GM18909 (cell line): Measurements from ENCODE around the gene CCDC87.
"Not testable (repeated sequence)": the region's sequence is repeated elsewhere in the genome, so short reads cannot be mapped to it uniquely, and the experiment has no call there.

Source experiments
- ATAC-seq: cut with Tn5 transposase; IDR thresholded peaks from one replicate; pipeline ENCODE4 v1.9.1; 2021; ENCODE audit warnings: mild to moderate bottlenecking; ENCODE audit not compliant: unreplicated experiment, poor library complexity

The CCDC87 gene

DNA sequence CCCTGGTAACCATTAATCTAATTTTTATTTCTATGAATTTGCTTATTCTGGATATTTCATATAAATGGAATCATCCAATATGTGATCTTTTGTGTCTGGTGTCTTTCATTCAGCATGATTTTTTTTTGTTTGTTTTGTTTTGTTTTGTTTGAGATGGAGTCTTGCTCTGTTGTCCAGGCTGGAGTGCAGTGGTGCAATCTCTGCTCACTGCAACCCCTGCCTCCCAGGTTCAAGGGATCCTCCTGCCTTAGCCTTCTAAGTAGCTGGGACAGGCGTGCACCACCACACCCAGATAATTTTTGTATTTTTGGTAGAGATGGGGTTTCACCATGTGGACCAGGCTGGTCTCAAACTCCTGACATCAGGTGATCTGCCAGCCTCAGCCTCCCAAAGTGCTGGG, 7.4 kb downstream of the CCDC87 start:
- ATAC-seq, result not testable (repeated sequence)

DNA sequence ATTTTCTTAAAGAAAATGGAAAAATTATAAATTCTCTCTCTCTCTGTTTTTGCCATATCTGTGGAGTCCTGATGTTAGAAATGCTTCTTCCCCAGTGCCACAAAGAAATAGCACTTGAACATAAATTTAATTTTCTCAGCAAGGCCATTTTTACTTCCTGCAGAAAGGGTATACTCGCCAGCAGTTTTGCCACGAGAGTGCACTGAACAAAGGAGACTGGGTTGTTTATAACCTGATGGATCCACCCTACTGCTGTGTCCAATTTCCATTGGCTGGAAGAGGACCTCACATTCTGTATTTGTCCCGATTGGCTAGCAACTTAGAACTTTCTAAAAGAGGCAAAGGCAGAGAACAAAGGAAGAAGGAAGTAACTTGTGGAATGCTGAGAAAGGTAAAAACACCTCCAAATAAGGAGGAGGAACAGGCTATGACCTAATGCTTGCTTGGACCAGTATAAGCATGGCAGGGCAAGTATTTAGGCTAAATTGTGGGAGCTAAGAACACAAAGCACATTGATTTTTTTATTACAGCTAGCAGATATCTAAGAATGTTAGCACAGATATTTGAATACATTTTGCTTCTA, 10.2 kb downstream of the CCDC87 start:
- not testable (repeated sequence) for ATAC-seq

DNA sequence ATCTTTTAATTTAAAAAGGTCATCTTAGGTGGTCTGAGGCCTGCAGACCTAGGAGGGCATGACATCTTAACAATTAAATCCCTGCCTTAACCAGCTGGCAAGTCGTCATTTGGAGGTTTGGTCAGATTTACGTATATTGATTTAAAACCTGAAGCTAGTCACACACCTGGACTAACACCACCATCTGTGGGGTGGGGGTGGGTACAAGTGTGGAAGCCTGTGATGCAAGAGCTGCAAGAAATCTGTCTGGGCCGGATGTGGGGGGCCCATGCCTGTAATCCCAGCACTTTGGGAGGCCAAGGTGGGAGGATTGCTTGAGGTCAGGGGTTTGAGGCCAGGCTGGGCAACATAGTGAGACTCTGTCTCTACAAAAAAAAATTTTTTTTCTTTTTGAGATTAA, 11.6 kb downstream of the CCDC87 start:
- ATAC-seq, result no peak

DNA sequence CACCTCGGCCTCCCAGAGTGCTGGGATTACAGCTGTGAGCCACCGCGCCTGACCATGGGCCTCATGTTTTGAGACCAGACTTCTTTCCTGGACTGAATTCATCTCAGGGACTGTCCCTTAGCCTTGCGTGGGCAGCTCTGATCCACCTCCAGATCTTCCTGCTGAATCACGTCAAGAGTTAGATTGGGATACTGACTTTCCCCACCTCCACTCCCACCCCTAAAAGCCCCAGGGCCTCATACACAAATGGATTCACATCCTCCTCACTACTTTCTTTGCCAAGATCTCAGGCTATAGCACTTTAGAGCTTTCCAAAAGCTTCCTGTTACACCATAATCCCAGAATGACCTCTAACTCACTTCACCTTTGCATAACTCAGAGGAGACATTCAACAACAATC, 12.1 kb downstream of the CCDC87 start:
- ATAC-seq, result no peak

DNA sequence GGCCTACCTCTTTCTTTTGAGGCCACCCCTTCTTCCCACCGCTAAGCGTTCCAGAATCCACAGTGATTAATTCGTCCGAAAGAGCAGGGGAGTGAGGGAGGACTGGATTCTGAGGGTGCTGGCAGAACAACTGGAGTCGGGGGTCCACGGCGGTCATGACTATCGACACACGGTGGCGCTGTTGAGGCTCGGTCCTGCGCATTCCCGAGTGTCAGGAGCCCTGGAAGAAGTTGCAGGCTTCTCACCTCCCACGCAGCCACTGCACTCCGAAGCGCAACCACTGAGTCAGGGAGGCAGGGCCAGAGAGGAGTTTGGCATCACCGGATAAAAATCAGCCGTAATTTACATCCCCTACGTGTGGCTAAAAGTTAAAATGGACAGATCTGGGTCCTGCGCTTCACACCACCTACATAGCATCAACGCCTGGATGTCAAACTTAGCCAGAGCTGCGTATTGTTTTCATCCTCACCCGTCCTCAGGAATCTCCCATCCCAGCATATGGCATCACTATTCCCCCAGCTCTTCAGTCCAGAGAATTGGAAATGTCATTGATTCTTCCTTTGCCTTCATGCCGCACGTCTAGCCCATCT, 13.8 kb downstream of the CCDC87 start:
- ATAC-seq, result no peak

DNA sequence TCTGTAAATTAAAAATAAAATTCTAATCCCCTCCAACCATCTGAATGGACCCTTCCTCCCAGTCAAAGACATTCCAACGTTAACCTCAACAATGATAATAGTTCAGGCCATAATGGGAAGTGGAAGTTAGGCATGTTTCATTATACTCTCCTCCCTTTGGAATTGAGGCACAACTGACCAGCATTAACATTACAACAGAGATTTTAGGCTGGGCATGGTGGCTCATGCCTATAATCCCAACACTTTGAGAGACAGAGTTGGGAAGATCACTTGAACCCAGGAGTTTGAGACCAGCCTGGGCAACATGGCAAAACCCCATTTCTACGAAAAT, 22.0 kb downstream of the CCDC87 start:
- no peak for ATAC-seq

DNA sequence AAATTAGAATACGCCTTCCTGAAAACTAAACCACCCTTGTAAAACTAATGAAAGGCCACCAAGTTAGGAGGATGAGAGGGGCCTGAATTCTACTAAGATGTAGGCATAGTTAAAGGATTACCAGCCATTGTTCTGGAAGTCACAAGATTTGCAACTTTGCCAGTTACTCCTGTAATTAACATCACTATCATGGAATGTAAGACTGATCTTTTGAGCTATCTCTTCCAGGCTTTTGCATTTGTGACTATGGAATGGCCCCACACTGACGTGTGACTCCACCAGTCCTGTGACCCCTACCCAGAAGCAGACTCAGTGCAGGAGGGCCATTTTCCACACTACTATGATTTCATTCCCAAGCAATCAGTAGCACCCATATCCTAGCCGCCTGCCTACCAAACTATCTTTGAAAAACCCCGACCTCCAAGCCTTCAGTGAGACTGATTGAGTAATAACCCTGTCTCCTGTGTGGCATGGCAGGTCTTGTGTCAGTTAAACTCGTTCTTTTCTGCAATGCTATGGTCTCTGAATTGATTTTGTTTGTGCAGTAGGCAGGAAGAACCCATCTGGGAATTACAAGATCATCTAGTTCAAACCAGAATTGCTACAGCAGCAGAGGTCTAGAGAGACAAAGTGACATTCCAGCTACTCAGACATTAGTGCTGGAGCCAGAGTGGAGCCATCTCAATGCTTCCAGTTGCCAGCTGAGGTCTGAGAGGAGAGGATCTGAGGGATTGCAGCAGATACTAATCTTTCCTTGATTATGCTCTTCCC, 22.6 kb downstream of the CCDC87 start:
- ATAC-seq, result no peak

DNA sequence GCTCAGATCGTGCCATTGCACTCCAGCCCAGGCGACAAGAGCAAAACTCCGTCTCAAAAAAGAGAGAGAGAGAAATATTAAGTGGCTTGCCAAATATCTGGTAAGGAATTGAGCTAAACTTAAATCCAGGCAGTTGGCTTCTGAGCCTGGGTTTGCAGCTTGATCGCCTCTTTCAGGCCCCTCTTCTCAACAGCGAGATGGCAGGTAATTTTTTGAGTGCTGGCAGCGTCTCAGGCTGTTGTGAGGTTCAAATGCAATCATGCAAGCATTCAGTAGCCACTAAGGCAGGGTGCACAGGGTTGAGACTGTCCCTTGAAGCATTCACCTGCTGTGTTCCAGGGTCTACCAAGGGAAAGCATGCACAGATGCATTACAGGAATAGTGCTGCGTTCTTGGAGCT, 23.8 kb downstream of the CCDC87 start:
- no peak for ATAC-seq

DNA sequence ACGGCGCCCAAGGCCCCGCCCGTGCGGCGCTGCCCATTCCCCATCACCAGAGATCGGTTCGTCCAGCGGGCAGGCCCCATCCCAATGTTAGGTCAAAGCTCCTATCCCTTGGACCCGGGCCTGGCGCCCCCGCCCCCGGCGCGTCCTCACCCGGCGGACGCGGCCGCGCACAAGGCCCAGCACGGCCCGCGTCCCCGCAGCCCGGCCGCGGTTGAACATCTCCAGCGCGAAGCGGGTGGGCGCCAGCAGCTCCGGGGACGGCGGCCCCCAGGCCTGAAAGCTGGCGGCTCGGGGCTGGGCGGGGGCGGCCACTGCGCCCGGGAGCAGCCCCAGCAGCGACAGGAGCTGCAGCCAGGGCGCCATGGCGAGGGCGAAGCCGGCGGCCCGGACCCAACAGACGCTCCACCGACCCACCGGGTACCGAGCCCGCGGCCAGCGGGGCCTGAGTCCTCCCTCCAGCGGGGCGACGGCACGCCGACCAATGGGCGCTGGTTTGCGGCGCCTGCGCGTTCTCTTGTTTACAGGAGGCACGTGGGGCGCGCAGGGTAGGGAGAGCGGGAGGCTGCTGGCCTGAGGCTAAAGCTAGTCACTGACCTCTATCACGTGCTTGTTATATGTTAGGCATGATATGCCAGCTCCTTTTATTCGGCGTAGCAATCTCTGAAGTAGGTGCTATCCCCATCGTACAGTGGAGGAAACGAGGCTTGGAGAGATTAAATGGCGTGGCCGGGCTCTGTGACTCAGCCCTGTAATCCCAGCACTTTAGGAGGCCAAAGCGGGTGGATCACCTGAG, 24.5 kb downstream of the CCDC87 start, which contains the start of gene CTSF:
CTSF (minus strand) TSS at position 483 of the 793 bp plus-strand sequence; CDS start at position 363, 120 bp downstream.
- no peak for ATAC-seq

DNA sequence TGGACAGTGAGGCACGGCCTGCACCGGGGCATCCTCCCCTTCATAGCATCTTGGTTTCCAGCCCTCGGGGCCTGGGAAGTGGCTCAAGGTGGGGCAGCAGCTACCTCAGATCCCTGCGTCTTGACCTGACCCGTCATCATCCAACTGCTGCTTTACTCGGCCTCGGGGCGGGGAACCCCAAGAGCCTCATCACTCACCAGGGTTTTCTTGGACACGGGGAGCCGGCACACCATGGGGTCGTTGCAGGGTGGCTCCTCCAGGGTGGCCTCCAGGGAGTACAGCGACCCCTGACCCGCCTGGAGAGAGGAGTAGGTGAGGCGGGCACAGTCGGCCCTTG, 25.1 kb downstream of the CCDC87 start:
- no peak for ATAC-seq

DNA sequence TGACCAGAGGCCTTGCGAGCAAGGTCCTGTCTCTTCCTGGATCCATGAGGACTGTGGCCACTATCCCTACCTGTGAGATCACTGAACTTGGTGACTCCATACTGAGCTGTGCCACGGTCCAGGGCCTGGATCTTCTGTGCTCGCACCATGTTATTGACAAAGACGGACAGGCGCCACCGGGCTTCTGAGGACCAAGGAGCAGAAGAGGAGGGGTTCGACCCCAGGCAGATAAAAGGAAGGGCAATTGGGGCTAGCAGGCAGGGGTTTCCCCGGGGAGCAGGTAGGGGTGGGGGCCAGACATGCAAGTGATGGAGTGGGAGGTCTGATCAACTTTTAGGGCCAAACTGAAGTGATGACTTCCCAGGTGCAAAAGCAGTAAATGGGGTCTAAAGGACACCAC, 26.6 kb downstream of the CCDC87 start:
- ATAC-seq, result no peak

DNA sequence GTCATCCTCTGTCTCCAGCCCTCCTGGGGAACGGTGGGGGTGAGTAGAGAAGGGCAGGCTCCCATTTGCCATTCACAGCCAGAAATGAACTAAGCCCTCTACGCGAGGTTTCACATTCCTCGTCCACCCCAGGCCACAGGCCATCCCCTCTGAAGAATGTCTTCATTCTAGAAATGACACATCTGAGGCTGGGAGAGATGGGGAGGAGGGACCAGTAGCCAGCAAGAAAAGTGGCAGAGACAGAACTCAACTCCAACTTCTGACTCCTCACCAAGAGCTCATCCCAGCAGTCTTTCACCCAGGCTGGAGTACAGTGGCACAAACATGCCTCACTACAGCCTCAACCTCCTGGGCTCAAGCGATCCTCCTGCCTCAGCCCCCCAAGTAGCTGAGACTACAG, 27.9 kb downstream of the CCDC87 start:
- no peak for ATAC-seq

DNA sequence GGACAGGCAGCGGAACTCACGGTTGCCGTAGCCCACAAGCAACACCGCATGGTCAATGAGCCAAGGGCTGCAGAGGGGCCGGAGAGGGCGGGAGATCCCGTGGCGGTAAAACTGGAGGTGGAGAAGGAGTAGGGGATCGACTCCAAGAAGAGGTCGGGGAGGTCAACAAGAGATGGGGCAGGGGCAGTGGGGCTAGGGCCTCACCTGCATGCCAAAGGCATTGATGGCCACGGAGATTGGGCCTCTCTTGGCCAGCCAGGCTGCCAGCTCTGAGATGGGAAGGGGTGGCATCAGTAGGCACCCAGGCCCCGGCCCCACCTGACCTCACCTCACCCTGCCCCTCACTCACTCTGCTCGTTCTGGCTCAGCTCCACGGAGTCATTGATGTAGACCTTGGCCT, 28.3 kb downstream of the CCDC87 start:
- ATAC-seq, result no peak

DNA sequence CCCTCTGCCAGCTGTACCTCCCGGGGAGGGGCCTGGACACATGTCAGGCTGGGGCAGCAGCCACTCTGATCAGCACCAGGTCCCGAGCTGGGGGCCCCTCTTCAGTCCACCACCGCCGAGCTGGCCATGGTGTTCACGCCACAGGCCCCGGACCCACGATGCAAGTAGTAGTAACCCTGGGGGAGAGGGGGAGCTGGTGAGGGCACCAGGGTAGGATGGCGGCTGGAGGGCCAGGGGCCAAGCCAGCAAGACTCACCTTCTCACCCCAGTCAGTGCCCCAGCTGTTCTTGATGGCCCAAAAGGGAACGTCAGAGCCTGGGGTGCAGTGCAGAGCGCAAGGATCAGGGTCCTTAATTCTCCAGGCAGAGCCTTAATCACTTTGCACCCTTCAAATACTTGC, 29.0 kb downstream of the CCDC87 start:
- no peak for ATAC-seq

DNA sequence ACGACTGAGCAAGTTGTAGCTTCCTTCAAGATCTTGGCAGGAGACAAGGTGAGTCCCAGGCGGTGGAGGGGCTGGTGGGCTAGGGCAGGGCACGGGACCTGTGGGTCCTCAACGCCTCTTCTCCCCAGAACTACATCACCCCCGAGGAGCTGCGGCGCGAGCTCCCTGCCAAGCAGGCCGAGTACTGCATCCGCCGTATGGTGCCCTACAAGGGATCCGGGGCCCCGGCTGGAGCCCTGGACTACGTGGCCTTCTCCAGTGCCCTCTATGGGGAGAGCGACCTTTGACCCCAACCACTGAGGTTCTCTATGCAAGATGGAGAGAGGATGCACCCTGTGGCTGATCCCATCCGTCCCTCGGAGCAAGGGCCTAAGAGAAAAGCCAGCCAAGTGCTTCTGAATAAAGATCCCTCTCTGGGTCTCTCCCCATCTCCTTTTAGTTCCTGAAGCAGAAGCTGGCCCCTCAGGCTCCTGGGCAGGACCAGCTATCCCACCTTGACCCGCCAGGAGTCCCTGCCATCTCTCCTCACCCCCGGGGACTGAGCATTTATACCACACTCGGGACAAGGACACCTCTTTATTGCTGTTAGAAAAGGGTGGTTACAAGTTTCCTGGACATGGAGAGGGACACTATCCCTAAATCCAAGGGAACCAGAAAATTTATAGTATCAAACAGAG, 29.8 kb downstream of the CCDC87 start:
- no peak for ATAC-seq

DNA sequence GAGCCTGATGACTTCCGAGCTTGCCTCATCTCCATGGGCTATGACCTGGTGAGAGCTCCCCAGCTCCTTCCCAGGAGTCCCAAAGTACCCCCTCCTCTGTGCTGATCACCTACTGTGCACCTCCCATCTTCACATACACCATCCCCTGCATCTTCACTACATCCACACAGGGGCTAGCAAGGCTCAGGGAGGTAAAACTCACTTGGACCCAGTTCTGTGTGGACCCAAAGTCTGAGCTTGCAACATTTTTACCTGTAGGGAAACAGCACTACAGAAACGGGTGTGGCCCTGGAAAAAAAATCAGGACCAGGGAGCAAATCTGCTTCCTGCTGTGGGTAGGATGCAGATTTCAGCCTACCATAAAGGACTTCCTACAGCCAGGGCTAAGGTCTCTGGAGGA, 30.6 kb downstream of the CCDC87 start:
- ATAC-seq, result no peak

DNA sequence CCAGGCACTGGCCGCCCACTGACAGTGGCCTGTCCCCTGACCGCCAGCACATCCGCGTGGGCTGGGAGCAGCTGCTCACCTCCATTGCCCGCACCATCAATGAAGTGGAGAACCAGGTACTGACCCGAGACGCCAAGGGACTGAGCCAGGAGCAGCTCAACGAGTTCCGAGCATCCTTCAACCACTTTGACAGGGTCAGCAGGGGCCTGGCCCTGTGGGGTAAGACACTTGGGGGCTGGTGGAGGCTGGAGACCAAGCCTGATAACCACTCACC, 31.0 kb downstream of the CCDC87 start:
- ATAC-seq, result no peak

DNA sequence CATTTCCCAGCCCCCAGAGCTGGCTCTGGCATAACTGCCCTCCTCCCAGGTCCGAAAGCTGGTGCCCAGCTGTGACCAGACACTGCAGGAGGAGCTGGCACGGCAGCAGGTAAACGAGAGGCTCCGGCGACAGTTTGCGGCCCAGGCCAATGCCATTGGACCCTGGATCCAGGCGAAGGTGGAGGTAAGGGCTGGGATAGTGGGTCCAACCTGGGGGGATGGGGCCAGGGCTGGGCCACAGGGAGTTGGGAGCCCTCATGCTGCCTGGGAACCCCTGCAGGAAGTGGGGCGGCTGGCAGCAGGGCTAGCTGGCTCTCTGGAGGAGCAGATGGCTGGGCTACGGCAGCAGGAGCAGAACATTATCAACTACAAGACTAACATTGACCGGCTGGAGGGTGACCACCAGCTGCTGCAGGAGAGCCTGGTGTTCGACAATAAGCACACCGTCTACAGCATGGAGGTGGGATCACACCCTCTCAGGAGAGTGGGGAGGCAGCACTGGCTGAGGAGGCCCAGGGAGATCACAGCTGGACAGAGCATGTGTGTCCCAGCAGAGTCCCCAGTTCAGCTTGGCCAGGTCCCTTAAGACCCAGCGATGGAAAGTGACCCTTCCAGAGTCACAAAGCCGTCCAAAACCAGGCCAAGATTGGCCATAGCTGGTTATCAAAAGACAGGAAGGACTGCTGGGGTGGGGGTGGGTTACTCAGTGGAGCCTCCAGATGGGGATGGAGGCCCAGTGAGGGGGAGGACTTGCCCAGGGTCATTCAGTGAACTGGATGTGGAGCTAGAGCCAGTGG, 31.5 kb downstream of the CCDC87 start:
- no peak for ATAC-seq

DNA sequence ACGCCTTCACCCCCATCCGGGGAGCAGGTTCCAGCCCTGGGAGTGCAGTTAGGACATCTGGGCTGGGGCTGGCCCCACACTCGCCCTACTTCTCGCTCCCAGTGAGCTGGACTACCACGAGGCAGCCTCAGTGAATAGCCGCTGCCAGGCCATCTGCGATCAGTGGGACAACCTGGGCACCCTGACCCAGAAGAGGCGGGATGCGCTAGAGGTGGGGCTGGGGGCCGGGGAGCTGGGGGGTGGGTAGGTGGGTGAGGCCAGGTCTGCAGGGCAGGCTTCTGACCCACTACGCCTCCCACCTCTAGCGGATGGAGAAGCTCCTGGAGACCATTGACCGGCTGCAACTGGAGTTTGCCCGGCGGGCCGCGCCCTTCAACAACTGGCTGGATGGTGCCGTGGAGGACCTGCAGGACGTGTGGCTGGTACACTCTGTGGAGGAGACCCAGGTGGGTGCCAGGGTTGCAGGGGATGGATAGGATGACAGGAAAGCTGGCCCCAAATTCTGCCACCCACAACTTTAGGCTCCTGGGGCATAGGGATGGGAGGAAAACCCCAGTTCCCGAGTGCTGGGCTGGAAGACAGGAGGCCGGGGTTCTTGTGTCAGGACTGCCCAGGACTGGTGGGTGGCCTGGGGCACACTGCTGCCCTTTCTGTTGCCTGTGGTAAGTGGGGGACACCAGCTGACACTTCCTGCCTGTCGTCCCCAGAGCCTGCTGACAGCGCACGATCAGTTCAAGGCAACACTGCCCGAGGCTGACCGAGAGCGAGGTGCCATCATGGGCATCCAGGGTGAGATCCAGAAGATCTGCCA, 32.8 kb downstream of the CCDC87 start:
- no peak for ATAC-seq
